ENCODE data around the gene PRSS21.

GRCh38 chr16:2840914-2841313 lies 23.9 kb downstream of the PRSS21 start:
- TF ChIP-seq CTCF (conservative IDR thresholded peaks at IDR 0.05; ENCODE audit: low read length) = no peak
- TF ChIP-seq EZH2phosphoT487 (IDR thresholded peaks at IDR 0.05; ENCODE audit: borderline replicate concordance, low read depth, low read length) = no peak
